Immature natural killer cell (primary cell): ENCODE results near the gene GCNT2. TPM values are rescaled to one million over a fixed set of nuclear protein-coding genes. Genes with fewer than 3 reads are reported as not detected.
A peak's percentile ranks its signal among the peaks of the same experiment; 100 is the strongest.
"Not testable (repeated sequence)": the region's sequence is repeated elsewhere in the genome, so short reads cannot be mapped to it uniquely, and the experiment has no call there.

ENCODE experiments used
- DNase-seq, 3 donors: peaks; one replicate each; pipeline ENCODE4 v3.0.0; 2022; ENCODE audit warnings: mixed read lengths in 1 of 3
- H3K27ac Mint-ChIP-seq, 6 donors: one replicate each; pipeline ENCODE4 v1.8.0; 2020; ENCODE audit warnings: mixed read lengths in 6 of 6, mild to moderate bottlenecking in 5 of 6, inconsistent platforms in 4 of 6, moderate library complexity in 3 of 6
- H3K27me3 Mint-ChIP-seq, 3 donors: one replicate each; pipeline ENCODE4 v1.8.0; 2020 to 2021; ENCODE audit warnings: low read depth in 3 of 3, mild to moderate bottlenecking in 3 of 3, mixed read lengths in 3 of 3, moderate library complexity in 3 of 3, inconsistent platforms in 1 of 3
- H3K36me3 Mint-ChIP-seq, 3 donors: one replicate each; pipeline ENCODE4 v1.8.0; 2020; ENCODE audit warnings: mixed read lengths in 3 of 3, inconsistent platforms in 2 of 3, mild to moderate bottlenecking in 2 of 3
- H3K4me1 Mint-ChIP-seq, 2 donors: one replicate each; pipeline ENCODE4 v1.8.0; 2020; ENCODE audit warnings: inconsistent platforms in 2 of 2, mild to moderate bottlenecking in 2 of 2, mixed read lengths in 2 of 2, moderate library complexity in 1 of 2
- H3K4me3 Mint-ChIP-seq, 5 donors: one replicate each; pipeline ENCODE4 v1.8.0; 2020; ENCODE audit warnings: mild to moderate bottlenecking in 5 of 5, mixed read lengths in 5 of 5, inconsistent platforms in 3 of 5, moderate library complexity in 3 of 5
- H3K9me3 Mint-ChIP-seq, 6 donors: one replicate each; pipeline ENCODE4 v1.8.0; 2020; ENCODE audit warnings: mild to moderate bottlenecking in 6 of 6, mixed read lengths in 6 of 6, inconsistent platforms in 4 of 6, moderate library complexity in 3 of 6
- polyA plus RNA-seq, 3 donors: library from polyadenylated mRNA; unstranded; fragments of 300-500 nt; fragmentation: Illumina TruSeq; gene quantifications; one replicate each; pipeline ENCODE4 v1.2.3, GENCODE V29; 2021

Gene GCNT2
- polyA plus RNA-seq, 3 donors from 2014 or later, result 0.47 to 0.64 TPM; not detected in 1

DNA sequence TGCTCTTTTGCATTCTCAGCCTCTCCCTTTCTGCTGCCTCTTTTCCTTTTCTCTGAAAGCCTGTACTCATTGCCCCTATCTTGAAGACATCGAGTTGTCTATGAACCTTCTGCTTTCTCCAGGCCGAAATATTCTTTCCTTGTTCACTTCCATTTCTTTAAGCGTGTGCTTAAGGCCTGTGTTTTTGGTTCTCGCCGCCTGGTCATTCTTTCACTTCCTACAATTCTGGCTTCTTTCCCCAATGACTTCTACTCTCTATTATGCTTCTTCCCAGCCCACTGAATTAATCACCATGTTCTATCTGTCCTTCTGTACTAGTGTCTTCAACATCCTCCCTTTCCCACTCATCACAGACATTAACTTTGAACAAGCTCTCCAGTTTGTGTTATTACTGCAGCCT lies 103.7 kb downstream of the GCNT2 start:
- no peak for DNase-seq
- peaks cover 0 to 4% (median 0%) of the 10 kb centered on the region in 3 donors for H3K27me3 Mint-ChIP-seq
- peaks cover 4 to 9% of the 10 kb centered on the region in 2 donors for H3K4me1 Mint-ChIP-seq
- peaks cover 0 to 22% (median 5%) of the 10 kb centered on the region in 3 donors for H3K36me3 Mint-ChIP-seq
- H3K9me3 Mint-ChIP-seq, result no peaks in the 10 kb centered on the region
- H3K27ac Mint-ChIP-seq, result no peak overlapping the region
- H3K4me3 Mint-ChIP-seq, result no peak overlapping the region

DNA sequence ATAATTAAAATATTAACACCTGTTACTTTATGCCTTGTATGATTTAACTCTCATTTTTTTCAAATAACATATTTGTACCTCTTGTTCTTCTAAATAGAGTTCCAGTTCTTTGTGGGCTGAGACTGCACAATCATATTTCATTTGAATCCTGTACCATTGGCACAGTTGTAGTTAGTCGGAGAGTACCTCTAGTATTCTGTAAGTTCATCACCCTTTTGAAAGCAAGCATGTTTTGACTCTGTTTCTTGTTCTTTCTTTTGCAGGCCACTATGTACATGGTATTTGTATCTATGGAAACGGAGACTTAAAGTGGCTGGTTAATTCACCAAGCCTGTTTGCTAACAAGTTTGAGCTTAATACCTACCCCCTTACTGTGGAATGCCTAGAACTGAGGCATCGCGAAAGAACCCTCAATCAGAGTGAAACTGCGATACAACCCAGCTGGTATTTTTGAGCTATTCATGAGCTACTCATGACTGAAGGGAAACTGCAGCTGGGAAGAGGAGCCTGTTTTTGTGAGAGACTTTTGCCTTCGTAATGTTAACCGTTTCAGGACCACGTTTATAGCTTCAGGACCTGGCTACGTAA lies 105.1 kb downstream of the GCNT2 start:
- Mint-ChIP-seq H3K27me3 (peaks cover 0 to 3% (median 0%) of the 10 kb centered on the region in 3 donors), H3K9me3 (no peaks in the 10 kb centered on the region), H3K36me3 (peaks cover 0 to 19% (median 5%) of the 10 kb centered on the region in 3 donors), H3K27ac (no peak overlapping the region), H3K4me1 (peaks cover 4 to 9% of the 10 kb centered on the region in 2 donors), H3K4me3 (no peak overlapping the region)
- no peak for DNase-seq

DNA sequence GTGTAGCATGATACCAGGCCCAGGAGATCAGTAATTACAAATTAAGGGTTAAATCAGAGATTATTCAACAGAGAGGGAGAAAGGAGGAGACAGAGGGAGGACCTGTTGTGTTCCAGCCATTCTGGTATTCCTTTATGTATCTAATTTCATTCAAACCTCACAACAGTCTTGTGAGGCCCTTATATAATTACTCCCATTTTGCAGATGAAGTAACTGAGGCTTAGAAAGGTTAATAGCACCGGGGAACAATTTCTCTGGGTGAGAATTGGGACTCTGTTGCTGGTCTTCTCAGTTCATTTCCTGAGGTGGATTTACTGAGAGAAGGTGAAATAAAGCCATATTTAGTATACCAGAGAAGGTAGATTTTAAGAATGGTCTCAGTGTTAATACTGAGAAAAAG lies 106.6 kb downstream of the GCNT2 start:
- Mint-ChIP-seq H3K27me3 (peaks cover 0 to 3% (median 2%) of the 10 kb centered on the region in 3 donors), H3K36me3 (peaks cover 0 to 13% (median 5%) of the 10 kb centered on the region in 3 donors), H3K9me3 (no peaks in the 10 kb centered on the region), H3K4me3 (no peak overlapping the region), H3K27ac (no peak overlapping the region), H3K4me1 (peaks cover 4 to 9% of the 10 kb centered on the region in 2 donors)
- no peak for DNase-seq

DNA sequence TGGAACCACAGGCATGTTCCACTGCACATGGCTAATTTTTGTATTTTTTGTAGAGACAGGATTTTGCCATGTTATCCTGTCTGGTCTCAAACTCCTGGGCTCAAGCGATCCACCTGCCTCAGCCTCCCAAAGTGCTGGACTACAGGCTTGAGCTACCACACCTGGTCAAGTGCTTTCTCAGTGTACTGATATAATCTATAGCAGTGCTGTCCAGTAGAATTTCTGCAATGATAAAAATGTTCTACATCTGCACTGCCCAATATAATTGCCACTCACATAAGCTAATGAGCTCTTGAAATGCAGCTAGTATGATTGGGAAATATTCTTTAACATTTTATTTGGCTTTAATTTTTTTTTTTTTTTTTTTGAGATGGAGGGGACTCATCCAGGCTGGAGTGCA lies 109.0 kb downstream of the GCNT2 start:
- H3K9me3 Mint-ChIP-seq, result no peaks in the 10 kb centered on the region
- H3K27ac Mint-ChIP-seq, result no peak overlapping the region
- DNase-seq, result no peak
- H3K36me3 Mint-ChIP-seq, result peaks cover 0 to under 1% (median 0%) of the 10 kb centered on the region in 3 donors
- H3K4me1 Mint-ChIP-seq, result peaks cover 4 to 6% of the 10 kb centered on the region in 2 donors
- H3K27me3 Mint-ChIP-seq, result peaks cover 0 to 5% (median 2%) of the 10 kb centered on the region in 3 donors
- no peak overlapping the region for H3K4me3 Mint-ChIP-seq

DNA sequence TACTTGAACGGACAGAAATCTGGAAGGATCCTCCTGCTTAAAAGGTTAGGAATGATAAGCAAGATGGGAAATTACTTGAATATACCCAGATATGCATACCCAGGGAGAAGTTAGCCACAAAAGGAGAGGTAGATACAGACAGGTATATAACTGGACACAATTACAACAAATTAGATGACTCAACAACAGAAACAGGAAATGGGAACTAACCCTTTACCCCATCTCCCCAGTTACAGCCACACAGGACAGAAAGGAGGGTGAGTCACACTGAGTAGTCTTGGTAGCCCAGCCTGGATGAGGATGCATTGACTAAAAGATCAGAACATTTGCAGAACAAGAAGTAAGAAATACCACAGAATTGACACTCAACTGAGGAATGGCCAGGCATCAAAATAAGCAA lies 112.1 kb downstream of the GCNT2 start:
- Mint-ChIP-seq H3K36me3 (no peaks in the 10 kb centered on the region), H3K27me3 (peaks cover 2% of the 10 kb centered on the region in 3 donors), H3K9me3 (peaks cover 0 to 3% (median 0%) of the 10 kb centered on the region in 6 donors), H3K4me1 (no peaks in the 10 kb centered on the region), H3K4me3 (no peak overlapping the region), H3K27ac (no peak overlapping the region)
- no peak for DNase-seq

DNA sequence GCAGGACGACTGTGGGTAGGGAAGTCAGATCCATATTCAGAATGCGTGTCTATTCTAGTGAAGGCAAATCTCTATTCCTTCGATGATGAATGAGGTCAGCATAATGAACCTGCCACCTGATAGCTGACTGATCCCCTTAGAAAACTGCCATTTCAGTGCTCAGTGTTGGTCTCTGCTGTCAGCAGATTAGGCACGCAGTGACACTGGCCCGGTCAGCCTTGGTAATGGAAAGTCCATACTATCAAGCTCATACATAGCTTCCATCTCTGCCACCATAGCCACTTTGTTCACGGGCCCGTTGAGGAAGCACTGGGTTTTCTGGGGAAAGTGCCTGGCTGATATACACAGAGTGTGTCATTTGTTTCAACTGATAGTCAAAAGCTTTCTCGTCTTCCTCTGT lies 119.3 kb downstream of the GCNT2 start:
- no peak for DNase-seq
- Mint-ChIP-seq H3K9me3 (peaks cover 0 to 1% (median 0%) of the 10 kb centered on the region in 6 donors), H3K4me3 (no peak overlapping the region), H3K36me3 (no peaks in the 10 kb centered on the region), H3K27ac (no peak overlapping the region), H3K27me3 (peaks cover 6 to 9% (median 7%) of the 10 kb centered on the region in 3 donors), H3K4me1 (peaks cover 7 to 14% of the 10 kb centered on the region in 2 donors)

DNA sequence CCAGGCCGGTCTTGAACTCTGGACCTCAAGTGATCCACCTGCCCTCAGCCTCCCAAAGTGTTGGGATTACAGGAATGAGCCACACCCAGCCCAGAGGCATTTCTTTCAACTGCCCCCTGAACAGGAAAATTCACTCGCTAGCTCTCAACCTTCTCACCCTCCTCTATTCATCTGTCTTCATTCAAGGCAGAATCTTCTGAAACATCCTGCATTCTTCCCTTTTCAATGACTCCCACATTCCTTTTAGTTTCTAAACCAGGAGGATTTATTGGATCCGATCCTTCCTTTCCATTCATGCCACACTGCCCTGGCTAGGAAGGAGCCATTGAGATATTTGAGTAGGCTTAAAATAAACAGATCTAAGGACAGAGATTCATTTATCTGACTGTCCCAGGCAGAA lies 120.4 kb downstream of the GCNT2 start:
- H3K36me3 Mint-ChIP-seq, result no peaks in the 10 kb centered on the region
- no peak for DNase-seq
- H3K4me1 Mint-ChIP-seq, result peaks cover 7 to 14% of the 10 kb centered on the region in 2 donors
- H3K9me3 Mint-ChIP-seq, result no peaks in the 10 kb centered on the region
- no peak overlapping the region for H3K4me3 Mint-ChIP-seq
- H3K27me3 Mint-ChIP-seq, result peaks cover 5 to 9% (median 7%) of the 10 kb centered on the region in 3 donors
- H3K27ac Mint-ChIP-seq, result no peak overlapping the region

DNA sequence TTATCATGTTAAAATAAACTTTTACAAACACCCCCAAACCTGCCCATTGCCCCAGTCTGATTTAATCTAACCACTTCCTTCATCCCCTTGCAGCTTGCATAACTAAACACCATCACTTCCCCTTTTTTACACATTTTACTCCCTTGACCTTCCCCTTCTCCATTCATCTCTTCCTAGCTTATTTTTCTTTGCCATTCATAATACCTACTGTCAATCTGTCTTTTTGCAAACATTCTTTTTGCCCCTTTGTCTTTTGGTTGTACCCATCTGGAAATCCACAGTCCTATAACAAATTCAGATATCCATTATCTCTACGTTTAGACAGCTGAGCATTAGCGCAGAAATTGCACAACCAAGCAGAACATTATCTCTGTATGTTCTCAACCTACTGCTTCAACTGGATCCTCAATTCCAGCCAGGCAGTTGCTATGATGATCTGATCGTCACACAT lies 122.1 kb downstream of the GCNT2 start:
- H3K4me1 Mint-ChIP-seq, result peaks cover 7 to 14% of the 10 kb centered on the region in 2 donors
- no peak overlapping the region for H3K27ac Mint-ChIP-seq
- peaks cover 5 to 9% (median 7%) of the 10 kb centered on the region in 3 donors for H3K27me3 Mint-ChIP-seq
- no peak for DNase-seq
- no peaks in the 10 kb centered on the region for H3K9me3 Mint-ChIP-seq
- no peaks in the 10 kb centered on the region for H3K36me3 Mint-ChIP-seq
- H3K4me3 Mint-ChIP-seq, result peak overlapping the region in 1 of 5 donors; percentile 40

DNA sequence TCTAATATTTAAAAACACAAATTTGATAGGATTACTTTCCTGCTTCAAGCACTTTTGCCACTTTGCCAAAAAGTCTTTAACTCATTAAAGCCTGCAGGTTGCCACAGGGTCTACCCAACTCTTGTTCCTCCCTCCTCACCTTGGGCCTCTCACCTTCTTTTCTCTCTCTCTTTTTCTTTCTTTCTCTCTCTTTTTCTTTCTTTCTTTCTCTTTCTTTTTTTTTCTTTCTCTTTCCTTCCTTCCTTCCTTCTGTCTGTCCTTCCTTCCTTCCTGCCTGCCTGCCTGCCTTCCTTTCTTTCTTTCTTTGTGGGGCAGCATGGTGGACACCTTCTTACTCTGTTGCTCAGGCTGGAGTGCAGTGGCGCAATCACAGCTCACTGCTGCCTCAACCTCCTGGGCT lies 123.1 kb downstream of the GCNT2 start:
- Mint-ChIP-seq H3K4me1 (peaks cover 7 to 14% of the 10 kb centered on the region in 2 donors), H3K4me3 (no peak overlapping the region), H3K27me3 (peaks cover 4 to 6% (median 6%) of the 10 kb centered on the region in 3 donors), H3K9me3 (no peaks in the 10 kb centered on the region), H3K27ac (no peak overlapping the region), H3K36me3 (no peaks in the 10 kb centered on the region)
- no peak for DNase-seq

DNA sequence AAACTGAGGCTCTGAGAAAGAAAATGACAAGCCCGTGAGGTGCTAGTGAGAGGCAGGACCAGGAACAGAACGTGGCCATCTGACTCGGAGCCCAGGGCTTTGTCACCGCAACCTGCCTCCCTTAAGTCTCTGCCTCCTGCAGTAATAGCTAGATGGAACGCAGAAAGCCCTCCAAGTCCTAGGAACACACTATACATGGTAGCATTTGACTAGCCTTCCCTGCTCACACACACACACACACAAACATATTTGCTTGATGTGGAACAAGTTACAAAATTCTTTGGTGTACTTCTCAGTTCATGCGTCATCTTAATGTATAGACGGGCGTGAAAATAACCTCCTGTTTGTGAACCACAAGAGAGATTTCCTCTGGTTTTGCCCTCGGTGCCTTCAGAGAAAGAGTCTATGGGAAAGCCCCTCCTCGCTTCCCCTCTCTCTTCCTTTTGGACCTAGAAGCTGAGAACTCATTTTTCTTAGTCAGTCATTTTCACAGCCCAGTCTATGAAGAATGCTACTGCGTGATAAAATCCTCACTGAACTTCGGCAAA lies 134.4 kb downstream of the GCNT2 start:
- Mint-ChIP-seq H3K36me3 (peaks cover 0 to 4% (median 0%) of the 10 kb centered on the region in 3 donors), H3K9me3 (no peaks in the 10 kb centered on the region), H3K27ac (peak overlapping the region in 1 of 6 donors; percentile 17), H3K27me3 (peaks cover 3 to 9% (median 8%) of the 10 kb centered on the region in 3 donors), H3K4me3 (peak overlapping the region in 2 of 5 donors; percentile 19 to 38), H3K4me1 (peaks cover 9 to 14% of the 10 kb centered on the region in 2 donors)
- peak in 2 of 3 donors; percentile 12 to 13 for DNase-seq

DNA sequence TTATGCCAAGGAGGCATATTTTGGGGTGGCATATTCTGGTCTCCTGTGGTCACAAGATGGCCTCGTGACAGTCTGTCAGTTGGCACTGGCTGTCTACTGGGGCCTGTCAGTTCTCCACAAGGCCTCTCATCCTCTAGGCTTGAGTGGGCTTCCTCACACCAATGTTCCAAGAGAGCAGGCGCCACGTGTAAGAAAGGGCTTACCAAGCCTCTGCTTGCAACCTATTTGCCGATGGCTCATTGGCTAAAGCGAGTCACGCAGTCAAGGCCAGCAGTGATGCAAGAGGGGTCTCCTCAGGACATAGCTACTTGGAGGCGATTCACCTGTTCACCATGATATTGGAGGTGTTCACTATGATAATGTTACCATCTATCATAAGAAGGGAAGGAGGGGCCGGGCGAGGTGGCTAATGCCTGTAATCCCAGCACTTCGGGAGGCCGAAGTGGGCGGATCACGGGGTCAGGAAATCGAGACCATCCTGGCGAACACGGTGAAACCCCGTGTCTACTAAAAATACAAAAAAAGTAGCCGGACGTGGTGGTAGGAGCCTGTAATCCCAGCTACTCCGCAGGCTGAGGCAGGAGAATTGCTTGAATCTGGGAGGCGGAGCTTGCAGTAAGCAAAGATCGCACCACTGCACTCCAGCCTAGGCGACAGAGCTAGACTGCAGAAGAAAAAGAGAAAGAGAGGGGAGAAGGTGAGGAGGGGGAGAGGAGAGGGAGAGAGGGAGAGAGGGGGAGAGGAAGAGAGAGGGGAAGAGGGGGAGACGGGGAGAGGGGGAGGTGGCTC lies 138.0 kb downstream of the GCNT2 start:
- H3K4me1 Mint-ChIP-seq, result peaks cover 9 to 14% of the 10 kb centered on the region in 2 donors
- H3K27me3 Mint-ChIP-seq, result peaks cover 0 to 9% (median 7%) of the 10 kb centered on the region in 3 donors
- H3K9me3 Mint-ChIP-seq, result no peaks in the 10 kb centered on the region
- H3K36me3 Mint-ChIP-seq, result peaks cover 0 to 4% (median 0%) of the 10 kb centered on the region in 3 donors
- H3K27ac Mint-ChIP-seq, result no peak overlapping the region
- DNase-seq, result no peak
- peak overlapping the region in 3 of 5 donors; percentile 15 to 53 (median 18) for H3K4me3 Mint-ChIP-seq

DNA sequence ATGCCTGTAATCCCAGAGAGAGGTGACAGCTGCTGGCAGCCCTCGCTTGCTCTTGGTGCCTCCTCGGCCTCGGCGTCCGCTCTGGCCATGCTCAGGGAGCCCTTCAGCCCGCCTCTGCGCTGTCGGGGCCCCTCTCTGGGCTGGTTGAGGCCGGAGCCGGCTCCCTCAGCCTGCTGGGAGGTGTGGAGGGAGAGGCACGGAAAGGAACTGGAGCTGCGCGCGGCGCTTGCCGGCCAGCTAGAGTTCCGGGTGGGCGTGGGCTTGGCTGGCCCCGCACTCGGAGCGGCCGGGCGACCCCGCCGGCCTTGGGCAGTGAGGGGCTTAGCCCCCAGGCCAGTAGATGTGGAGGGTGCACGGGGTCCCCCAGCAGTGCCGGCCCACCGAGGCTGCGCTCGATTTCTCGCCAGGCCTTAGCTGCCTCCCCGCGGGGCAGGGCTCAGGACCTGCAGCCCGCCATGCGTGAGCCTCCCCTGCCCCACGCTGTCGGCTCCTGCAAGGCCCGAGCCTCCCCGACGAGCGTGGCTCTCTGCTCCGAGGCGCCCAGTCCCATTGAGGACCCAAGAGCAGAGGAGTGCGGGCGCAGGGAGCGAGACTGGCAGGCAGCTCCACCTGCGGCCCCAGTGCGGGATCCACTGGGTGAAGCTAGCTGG lies 138.7 kb downstream of the GCNT2 start:
- Mint-ChIP-seq H3K36me3 (peaks cover 0 to 4% (median 0%) of the 10 kb centered on the region in 3 donors), H3K4me3 (peak overlapping the region in 1 of 5 donors; percentile 33), H3K27me3 (peaks cover 0 to 9% (median 7%) of the 10 kb centered on the region in 3 donors), H3K9me3 (no peaks in the 10 kb centered on the region), H3K27ac (no peak overlapping the region), H3K4me1 (peaks cover 9 to 13% of the 10 kb centered on the region in 2 donors)
- DNase-seq, result no peak

DNA sequence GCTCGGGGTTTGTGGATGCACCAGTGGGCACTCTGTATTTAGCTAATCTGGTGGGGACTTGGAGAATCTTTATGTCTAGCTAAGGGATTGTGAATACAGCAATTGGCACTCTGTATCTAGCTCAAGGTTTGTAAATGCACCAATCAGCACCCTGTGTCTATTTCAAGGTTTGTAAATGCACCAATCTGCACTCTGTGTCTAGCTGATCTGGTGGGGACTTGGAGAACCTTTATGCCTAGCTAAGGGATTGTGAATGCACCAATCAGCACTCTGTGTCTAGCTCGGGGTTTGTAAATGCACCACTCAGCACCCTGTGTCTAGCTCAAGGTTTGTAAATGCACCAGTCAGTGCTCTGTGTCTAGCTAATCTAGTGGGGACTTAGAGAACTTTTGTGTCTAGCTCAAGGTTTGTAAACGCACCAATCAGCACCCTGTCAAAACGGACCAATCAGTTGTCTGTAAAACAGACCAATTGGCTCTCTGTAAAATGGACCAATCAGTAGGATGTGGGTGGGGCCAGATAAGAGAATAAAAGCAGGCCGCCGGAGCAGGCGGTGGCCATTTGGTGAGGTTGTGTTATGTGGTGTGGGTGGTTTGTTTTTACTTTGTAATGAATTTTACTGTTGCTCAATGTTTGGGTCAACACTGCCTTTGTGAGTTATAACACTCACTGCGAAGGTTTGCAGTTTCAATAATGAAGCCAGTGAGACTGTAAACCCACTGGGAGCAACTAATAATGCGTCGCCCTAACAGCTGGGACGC lies 139.5 kb downstream of the GCNT2 start:
- not testable (repeated sequence) for H3K27ac Mint-ChIP-seq, H3K4me1 Mint-ChIP-seq, DNase-seq, H3K9me3 Mint-ChIP-seq, H3K27me3 Mint-ChIP-seq, H3K36me3 Mint-ChIP-seq
- peak overlapping the region in 4 of 5 donors; percentile 23 to 37 (median 34) for H3K4me3 Mint-ChIP-seq
